Left hindlimb (tissue), 1 donor: ENCODE results near the gene FDX1.
A peak's percentile ranks its signal among the peaks of the same experiment; 100 is the strongest.

Source experiments
- DNase-seq: peaks from one replicate; pipeline ENCODE4 v3.0.0-alpha.2; 2018

FDX1 gene

DNA sequence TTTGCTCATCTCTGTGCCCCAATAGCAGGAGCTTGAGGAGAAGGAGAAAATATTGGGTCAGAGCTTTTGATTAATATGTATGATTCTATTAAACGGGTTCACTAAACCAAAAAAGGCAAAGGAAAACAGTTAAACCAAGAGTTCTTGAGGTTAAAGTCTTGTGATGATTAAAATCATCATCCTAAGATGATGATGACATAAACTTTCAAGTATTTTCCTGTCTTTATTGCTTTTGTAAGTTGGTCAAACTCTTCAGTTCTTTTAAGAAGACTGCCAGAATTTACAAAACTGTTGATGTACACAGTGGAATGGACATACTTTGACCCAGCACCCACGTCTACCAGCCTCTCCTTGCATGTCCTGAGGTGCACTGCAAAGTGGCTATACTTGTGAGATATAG is 41.0 kb downstream of the FDX1 start:
- DNase-seq = no peak

- DNase-seq = no peak
Measured at GRCh38 chr11:110471371-110471770, 41.6 kb downstream of the FDX1 start.

DNA sequence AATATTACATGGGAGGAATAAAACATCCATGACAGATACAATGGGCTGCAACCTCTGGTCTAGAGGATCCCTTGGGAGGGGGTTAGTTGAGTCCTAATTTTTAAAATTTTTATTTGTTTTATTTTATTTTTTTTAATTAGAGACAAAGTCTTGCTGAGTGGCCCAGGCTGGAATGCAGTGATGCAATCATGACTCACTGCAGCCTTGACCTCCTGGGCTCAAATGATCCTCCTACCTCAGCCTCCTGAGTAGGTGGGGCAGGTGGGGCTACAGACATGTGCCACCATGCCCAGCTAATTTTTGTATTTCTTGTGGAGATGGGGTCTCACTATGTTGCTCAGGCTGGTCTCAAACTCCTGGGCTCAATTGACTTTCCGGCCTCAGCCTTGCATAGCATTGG is 43.1 kb downstream of the FDX1 start:
- DNase-seq = no peak

DNA sequence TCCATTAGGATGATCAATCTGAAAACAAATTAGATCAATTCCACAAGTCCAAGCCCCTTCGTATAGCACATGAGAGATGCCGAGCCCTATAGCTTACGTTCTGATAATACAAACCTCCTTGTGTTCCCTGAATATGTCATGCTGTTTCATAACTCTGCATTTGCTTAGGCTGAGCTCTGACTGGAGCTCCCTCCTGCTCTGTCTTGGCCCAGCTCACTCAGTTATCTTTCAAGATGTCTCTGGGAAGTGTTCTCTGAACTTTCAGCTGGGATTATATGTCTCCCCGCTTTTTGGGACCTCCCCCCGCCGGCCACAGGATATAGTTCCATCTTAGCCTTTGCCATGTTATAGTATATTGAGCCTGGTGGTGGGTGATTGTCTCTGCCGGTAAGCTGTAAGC is 44.0 kb downstream of the FDX1 start:
- no peak for DNase-seq

GRCh38 chr11:110474578-110474977 is 44.8 kb downstream of the FDX1 start:
- no peak for DNase-seq

DNA sequence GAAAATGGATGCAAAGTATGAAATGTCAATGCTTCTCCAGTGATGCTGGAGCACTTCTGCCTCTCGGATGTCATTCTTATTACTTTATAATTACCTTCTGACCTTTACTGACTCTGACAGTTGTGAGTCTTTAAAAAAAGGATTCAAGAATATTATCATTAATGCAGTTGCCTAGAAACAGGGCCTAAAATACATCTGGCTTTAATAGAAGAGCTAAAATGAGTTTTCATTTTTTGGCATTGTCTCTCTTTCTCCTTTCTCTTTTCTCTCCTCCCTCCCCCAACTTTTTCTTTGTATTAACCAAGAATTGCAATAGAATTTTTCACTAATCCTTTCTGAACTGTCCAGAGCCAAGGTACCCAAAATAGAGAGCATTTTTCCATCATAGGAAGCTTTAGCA is 45.9 kb downstream of the FDX1 start:
- no peak for DNase-seq

DNA sequence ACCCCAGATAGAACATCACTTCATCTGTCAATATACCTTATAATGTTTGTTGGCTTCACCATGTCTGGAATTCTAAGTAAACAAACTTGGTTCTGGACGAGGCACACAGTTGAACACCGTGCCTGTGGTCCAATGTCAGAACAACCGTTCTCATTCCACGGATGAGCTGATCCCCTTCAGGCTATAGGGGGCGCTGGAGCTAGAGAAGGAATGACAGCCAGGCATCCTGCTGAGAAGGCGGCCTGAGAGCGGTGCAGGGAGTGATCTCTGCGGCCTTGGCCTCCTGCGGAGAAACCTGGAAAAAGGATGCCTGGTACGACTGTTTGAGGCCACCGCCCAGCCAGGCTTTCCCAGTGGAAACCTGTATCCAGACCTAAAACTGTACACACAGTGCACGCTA is 48.7 kb downstream of the FDX1 start:
- no peak for DNase-seq

GRCh38 chr11:110479108-110480101 is 49.7 kb downstream of the FDX1 start:
- DNase-seq = no peak

- DNase-seq = no peak
Measured at GRCh38 chr11:110481523-110481922, 51.8 kb downstream of the FDX1 start.

DNA sequence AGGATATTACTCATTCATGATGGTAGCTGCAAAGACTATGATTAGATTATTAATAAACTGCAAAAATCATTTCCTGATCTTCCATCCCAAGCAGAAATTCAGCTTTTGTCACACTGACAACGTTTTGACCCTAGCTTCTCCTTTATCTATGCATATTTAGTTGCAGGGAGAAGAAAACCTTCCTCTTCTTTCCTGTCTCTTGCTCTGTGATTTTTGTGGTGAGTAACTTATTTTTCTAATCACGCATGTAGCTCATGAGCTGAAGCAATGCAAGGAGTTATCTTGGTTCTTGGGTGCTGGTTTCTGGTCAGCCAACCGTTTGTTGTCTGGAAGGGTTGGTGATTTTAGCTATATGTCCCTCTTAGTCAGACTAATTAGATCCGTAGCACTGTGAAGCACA is 56.4 kb downstream of the FDX1 start:
- no peak for DNase-seq

DNA sequence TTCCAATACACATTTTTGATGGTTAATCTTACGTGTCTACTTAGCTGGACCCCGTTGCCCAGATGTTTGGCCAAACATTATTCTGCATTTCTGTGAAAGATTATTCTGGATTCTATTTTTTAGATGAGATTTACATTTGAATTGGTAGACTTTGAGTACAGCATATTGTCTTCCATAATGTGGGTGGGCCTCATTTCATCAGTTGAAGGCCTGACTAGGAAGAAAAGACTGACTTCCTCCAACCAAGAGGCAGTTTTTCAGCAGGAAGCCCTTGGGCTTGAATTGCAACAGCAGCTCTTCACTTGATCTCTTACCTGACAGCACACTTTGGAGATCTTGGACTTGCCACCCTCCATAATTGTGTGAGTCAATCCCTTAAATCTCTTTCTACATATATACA is 58.7 kb downstream of the FDX1 start:
- no peak for DNase-seq

GRCh38 chr11:110490886-110491285 is 61.1 kb downstream of the FDX1 start:
- DNase-seq = no peak

GRCh38 chr11:110491577-110492320 is 62.0 kb downstream of the FDX1 start:
- DNase-seq = peak; percentile 74

DNA sequence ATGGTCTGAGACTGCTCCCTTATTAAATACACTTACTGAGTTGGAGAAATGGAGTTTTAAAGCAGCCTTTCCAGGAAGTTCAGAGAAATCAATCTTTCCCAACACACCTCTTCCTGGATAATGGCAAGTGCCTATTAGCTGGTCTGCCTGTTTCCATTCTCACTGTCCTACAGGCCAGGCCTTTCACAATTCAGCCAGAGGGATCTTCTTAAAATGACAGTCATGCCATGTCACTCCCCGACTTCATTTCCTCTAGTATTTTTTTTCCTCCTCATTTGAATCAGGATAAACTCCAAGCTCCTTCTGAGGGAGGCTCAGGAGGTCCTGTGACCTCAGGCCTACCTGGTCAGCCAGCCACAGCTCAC is 62.6 kb downstream of the FDX1 start:
- no peak for DNase-seq

- no peak for DNase-seq
Measured at GRCh38 chr11:110493346-110493745, 63.6 kb downstream of the FDX1 start.

- DNase-seq = no peak
Measured at GRCh38 chr11:110497231-110497978, 67.7 kb downstream of the FDX1 start.

GRCh38 chr11:110501428-110501827 is 71.7 kb downstream of the FDX1 start:
- DNase-seq = no peak

DNA sequence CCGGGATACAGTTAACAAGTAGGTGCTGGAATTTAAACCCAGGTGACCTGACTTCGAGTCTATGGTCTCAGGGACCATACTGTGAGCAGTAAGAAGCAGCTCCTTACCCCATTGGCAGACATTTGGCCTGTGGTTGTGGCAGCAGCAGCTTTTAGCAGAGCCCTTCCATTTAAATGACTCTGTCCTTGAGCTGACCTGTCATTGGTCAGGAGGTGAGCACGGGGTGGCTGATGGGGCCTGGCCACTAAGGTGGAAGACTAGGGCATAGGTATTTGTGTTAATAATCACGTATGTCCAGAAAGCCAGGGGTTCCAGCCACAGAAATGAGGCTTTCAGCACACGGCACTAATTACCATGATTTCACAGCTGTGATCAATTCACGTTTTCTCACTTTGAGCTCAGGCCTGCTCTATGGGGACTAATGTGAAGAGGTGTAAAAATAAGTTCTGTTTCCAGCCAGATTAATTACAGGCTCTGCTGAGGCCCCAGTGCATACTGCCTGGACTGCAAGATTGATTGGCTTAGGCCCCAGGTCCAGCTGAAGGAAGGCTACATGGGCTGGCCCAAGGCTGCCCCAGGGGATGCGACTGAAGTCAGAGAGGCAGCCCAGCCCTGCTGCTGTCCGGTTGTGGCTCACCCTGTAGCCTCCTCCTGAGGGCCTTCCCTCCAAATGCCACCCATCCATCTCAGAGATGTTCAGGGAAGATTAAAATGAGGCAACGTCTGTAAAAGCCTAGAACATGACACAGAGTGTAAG is 76.0 kb downstream of the FDX1 start:
- no peak for DNase-seq

- no peak for DNase-seq
Measured at GRCh38 chr11:110507328-110507727, 77.6 kb downstream of the FDX1 start.

GRCh38 chr11:110508786-110509185 is 79.0 kb downstream of the FDX1 start:
- DNase-seq = no peak

DNA sequence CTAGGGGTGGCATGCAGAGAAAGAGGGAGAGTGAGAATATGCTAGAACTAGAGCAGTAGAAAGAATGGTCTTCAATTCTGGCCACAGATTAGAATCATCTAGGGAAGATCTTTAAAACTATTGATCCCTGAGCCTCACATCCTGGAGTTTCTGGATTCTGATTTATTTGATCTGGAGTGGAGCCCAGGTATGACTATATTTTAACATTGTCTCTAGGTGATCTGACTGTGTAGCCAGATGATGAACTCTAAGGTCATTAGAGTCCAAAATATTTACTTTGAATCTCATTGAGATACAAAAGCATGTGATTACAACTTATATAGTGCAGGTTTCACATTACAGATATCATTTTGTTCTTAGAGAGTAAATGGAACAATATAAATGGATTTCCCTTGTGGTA is 79.7 kb downstream of the FDX1 start:
- no peak for DNase-seq

GRCh38 chr11:110512026-110512425 is 82.3 kb downstream of the FDX1 start:
- DNase-seq = no peak
